Heart left ventricle (tissue), 13 donors: ENCODE measurements around the gene CACNA1S.

Experiments used
- CTCF ChIP-seq, 12 donors: fragments of 200-600 bp; sonication (generic) in 4 of 12; IDR thresholded peaks; one replicate each; pipeline versions ENCODE4 v1.5.0 to v1.8.0; 2018 to 2022; ENCODE audit warnings: antibody characterized with exemption in 12 of 12, mild to moderate bottlenecking in 5 of 12
- POLR2A ChIP-seq, 2 donors: fragments of 450-650 bp; IDR thresholded peaks; one replicate each; pipeline ENCODE4 v1.6.1; 2017; ENCODE audit warnings: antibody characterized with exemption in 2 of 2, mild to moderate bottlenecking in 2 of 2, moderate library complexity in 2 of 2
- donor health status: ischemic (EF 13 %, LVEDD 7.1; RV severe dilation, severe dysfunction).
- donor health status: DM: no; HTN: yes; CAD: no.
- donor health status: DM: no; HTN: no; CAD: no.
- donor health status: ischemic (EF 25% LVEDD 6.9; RV normal size, moderate dysfunction).
- donor health status: ischemic (EF 25% LVEDD 5.7; RV mildly dilated, moderate dysfunction).
- donor health status: ischemic (EF 35%, LVEDD 5.7; RV mildly dilated, moderate dysfunction).
- donor health status: nonischemic (EF 11% LVEDD 7.7; RV severe dilation, severe dysfunction).
- donor health status: DM: yes; HTN: yes; CAD: no.
- donor health status: PGD.
- donor health status: ischemic (EF 29% LVEDD 5.4; RV normal size, mild dysfunction).
- donor health status: nonischemic (EF 23%, LVEDD 6.1; RV moderate dilation, normal function).

GRCh38 chr1:201110138-201110537, 2.1 kb downstream of the CACNA1S start:
- TF ChIP-seq CTCF (IDR thresholded peaks at IDR 0.05) = no peak
- no peak for TF ChIP-seq POLR2A (IDR thresholded peaks at IDR 0.05)
